ENCODE data around the gene APBA2.

- TF ChIP-seq CTCF (conservative IDR thresholded peaks at IDR 0.05; ENCODE audit: low read length) (no peak), EZH2phosphoT487 (IDR thresholded peaks at IDR 0.05; ENCODE audit: borderline replicate concordance, low read depth, low read length) (no peak)
Measured at GRCh38 chr15:29102911-29103823, 217.4 kb downstream of the APBA2 start.

Data from OCI-LY7 (cell line).